GM19395 (cell line): ENCODE results near the gene SHISA7.

ENCODE experiments used
- ATAC-seq: cut with Tn5 transposase; IDR thresholded peaks from one replicate; pipeline ENCODE4 v1.9.1; 2021; ENCODE audit warnings: mild to moderate bottlenecking, moderate library complexity; ENCODE audit not compliant: unreplicated experiment

The SHISA7 gene

GRCh38 chr19:55464039-55464661, 21.1 kb upstream of the SHISA7 start:
- no peak for ATAC-seq

GRCh38 chr19:55463583-55464031, 20.5 kb upstream of the SHISA7 start:
- no peak for ATAC-seq

GRCh38 chr19:55462722-55463121, 19.6 kb upstream of the SHISA7 start:
- no peak for ATAC-seq

GRCh38 chr19:55461974-55462626, 19.0 kb upstream of the SHISA7 start:
- ATAC-seq = no peak

GRCh38 chr19:55461259-55461973, 18.3 kb upstream of the SHISA7 start, which contains the start of gene ISOC2:
ISOC2 (minus strand) TSS chr19:55461642; CDS start chr19:55456486, 5,156 bp downstream.
- peak; percentile 91 for ATAC-seq

GRCh38 chr19:55460670-55461258, 17.7 kb upstream of the SHISA7 start:
- ATAC-seq = no peak

GRCh38 chr19:55459950-55460657, 17.0 kb upstream of the SHISA7 start:
- no peak for ATAC-seq

GRCh38 chr19:55459551-55459949, 16.4 kb upstream of the SHISA7 start:
- ATAC-seq = no peak

- ATAC-seq = no peak
Observed at GRCh38 chr19:55457683-55458457, 14.8 kb upstream of the SHISA7 start.

GRCh38 chr19:55456347-55456746, 13.2 kb upstream of the SHISA7 start:
- no peak for ATAC-seq

- ATAC-seq = no peak
Observed at GRCh38 chr19:55455576-55456235, 12.6 kb upstream of the SHISA7 start.

GRCh38 chr19:55454787-55455243, 11.7 kb upstream of the SHISA7 start:
- ATAC-seq = no peak

- ATAC-seq = no peak
Observed at GRCh38 chr19:55453511-55454260, 10.6 kb upstream of the SHISA7 start.

- ATAC-seq = no peak
Observed at GRCh38 chr19:55452749-55453346, 9.7 kb upstream of the SHISA7 start.

GRCh38 chr19:55451965-55452748, 9.1 kb upstream of the SHISA7 start:
- ATAC-seq = no peak

GRCh38 chr19:55451163-55451964, 8.3 kb upstream of the SHISA7 start:
- ATAC-seq = no peak

- no peak for ATAC-seq
Observed at GRCh38 chr19:55449469-55449868, 6.4 kb upstream of the SHISA7 start.
